WI38 (cell line): ENCODE data around the gene MN1.

Source experiments
- H3K4me3 ChIP-seq: 2 replicates; pipeline ENCODE4 v1.5.1; 2011; ENCODE audit warnings: low read depth, mild to moderate bottlenecking, control low read depth, low read length
- TF ChIP-seq, protein P1 (sequence below): IDR thresholded peaks from 2 replicates; pipeline ENCODE4 v1.5.1; 2012; ENCODE audit warnings: low read depth, mild to moderate bottlenecking, control low read depth, low read length

The MN1 gene

DNA sequence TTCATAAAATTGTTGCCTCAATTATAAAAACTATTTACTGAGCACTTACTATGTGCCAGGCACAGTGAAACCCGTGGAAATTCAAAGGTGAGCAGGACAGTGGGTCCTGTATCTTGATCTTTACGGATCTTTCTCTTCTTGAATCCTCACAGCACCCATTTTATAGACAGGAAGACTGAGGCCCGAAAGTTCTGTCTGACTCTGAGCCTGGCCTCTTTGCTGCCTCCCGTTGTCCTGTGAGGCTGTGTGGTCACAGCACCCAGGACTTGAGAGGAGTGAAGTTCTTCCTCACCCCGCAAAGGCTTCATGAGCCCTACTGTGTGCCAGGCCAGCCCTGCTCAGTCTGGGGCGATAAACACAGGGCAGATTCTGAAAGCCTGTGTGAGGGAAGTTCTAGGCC lies 13.4 kb upstream of the MN1 start:
- TF ChIP-seq, protein P1, sequence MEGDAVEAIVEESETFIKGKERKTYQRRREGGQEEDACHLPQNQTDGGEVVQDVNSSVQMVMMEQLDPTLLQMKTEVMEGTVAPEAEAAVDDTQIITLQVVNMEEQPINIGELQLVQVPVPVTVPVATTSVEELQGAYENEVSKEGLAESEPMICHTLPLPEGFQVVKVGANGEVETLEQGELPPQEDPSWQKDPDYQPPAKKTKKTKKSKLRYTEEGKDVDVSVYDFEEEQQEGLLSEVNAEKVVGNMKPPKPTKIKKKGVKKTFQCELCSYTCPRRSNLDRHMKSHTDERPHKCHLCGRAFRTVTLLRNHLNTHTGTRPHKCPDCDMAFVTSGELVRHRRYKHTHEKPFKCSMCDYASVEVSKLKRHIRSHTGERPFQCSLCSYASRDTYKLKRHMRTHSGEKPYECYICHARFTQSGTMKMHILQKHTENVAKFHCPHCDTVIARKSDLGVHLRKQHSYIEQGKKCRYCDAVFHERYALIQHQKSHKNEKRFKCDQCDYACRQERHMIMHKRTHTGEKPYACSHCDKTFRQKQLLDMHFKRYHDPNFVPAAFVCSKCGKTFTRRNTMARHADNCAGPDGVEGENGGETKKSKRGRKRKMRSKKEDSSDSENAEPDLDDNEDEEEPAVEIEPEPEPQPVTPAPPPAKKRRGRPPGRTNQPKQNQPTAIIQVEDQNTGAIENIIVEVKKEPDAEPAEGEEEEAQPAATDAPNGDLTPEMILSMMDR = no peak
- no peak overlapping the region for H3K4me3 ChIP-seq

DNA sequence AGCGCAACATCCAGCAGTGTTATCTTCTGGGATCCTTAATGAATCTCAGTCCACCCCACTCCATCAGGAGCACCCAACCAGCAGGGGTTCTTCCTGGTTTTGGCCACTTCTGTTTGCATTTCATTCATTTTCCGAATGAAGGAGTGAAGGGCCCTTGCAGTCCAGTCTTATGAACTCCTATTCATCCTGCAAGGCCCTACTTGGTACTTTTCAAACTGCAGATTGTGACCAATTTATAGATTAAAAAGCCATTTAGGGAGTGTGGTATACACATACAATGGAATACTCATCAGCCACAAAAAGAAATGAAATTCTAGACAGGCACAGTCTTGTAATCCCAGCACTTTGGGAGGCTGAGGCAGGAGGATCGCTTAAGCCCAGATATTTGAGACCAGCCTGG lies 10.2 kb upstream of the MN1 start:
- TF ChIP-seq, protein P1 = no peak
- H3K4me3 ChIP-seq = no peak overlapping the region

GRCh38 chr22:27810609-27811151 lies 9.1 kb upstream of the MN1 start:
- H3K4me3 ChIP-seq = no peak overlapping the region
- TF ChIP-seq, protein P1 = no peak

GRCh38 chr22:27809700-27810608 lies 8.4 kb upstream of the MN1 start:
- TF ChIP-seq, protein P1 = no peak

DNA sequence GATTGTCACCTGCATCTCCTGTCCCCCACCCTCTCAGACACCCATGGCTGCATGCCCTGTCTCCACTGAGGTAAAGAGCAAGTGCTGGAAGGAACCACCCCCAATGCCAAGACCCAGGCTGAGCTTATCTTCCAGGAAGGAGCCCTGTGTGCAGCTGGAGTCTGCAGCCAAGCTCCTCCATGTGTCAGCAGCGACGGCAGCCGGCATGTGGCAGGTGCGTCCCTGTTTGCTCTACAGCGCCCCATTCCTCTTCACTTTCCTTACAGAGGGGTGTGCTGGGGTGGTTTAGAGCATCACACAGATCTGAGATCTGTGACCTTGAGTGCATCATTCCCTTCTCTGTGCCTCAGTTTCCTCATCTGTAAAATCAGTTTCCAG lies 7.7 kb upstream of the MN1 start:
- TF ChIP-seq, protein P1 = no peak

More at GRCh38 chr22:27809700-27810608, 8.4 kb upstream of the MN1 start:
- H3K4me3 ChIP-seq = no peak overlapping the region

GRCh38 chr22:27808451-27809225 lies 7.1 kb upstream of the MN1 start:
- H3K4me3 ChIP-seq = no peak overlapping the region
- TF ChIP-seq, protein P1 = no peak

More for the DNA sequence above, 7.7 kb upstream of the MN1 start:
- H3K4me3 ChIP-seq = no peak overlapping the region

DNA sequence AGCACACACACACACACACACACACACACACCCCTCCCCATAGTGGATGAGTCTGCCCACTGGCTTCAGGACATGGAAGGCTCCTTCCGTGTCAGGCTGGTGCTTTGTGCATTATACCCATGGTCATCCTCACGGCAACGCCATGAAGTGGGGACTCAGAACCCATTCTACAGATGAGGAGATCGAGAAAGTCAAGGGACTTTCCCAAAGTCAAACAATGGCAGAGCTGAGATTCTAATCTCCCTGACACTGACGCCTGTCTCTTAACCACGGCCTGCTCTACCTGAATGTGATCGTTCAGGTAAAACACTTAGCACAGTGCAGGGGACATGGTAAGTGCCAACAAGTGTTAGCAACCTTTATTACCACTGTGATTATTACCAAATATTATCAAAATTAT lies 4.3 kb upstream of the MN1 start:
- TF ChIP-seq, protein P1 = no peak
- no peak overlapping the region for H3K4me3 ChIP-seq
